Measurements from ENCODE around the gene FNDC3B. TPM values are rescaled to one million over a fixed set of nuclear protein-coding genes. Genes with fewer than 3 reads are reported as not detected.

Gene FNDC3B
- total RNA-seq, 1 experiment from 2014 or later = 149 TPM

GRCh38 chr3:172070269-172070668, 30.9 kb downstream of the FNDC3B start:
- intact Hi-C loops (cut with micrococcal nuclease) = no loop called here
- H3K4me3 Mint-ChIP-seq (ENCODE audit: unreplicated experiment) = no peak overlapping the region
- no TSS peak for BruUV-seq (replicated peaks)
- peaks cover 44% of the 10 kb centered on the region for H3K4me1 Mint-ChIP-seq (ENCODE audit: insufficient read depth, unreplicated experiment)
- TF ChIP-seq, protein P1, sequence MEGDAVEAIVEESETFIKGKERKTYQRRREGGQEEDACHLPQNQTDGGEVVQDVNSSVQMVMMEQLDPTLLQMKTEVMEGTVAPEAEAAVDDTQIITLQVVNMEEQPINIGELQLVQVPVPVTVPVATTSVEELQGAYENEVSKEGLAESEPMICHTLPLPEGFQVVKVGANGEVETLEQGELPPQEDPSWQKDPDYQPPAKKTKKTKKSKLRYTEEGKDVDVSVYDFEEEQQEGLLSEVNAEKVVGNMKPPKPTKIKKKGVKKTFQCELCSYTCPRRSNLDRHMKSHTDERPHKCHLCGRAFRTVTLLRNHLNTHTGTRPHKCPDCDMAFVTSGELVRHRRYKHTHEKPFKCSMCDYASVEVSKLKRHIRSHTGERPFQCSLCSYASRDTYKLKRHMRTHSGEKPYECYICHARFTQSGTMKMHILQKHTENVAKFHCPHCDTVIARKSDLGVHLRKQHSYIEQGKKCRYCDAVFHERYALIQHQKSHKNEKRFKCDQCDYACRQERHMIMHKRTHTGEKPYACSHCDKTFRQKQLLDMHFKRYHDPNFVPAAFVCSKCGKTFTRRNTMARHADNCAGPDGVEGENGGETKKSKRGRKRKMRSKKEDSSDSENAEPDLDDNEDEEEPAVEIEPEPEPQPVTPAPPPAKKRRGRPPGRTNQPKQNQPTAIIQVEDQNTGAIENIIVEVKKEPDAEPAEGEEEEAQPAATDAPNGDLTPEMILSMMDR (IDR thresholded peaks at IDR 0.05; ENCODE audit: unreplicated experiment) = no peak
- ChIA-PET CTCF (no interaction called here), POLR2A (interaction anchor here (0.7 to 1.4 kb wide), 3 partner anchors 11 to 59 kb away, joined by 3 to 5 read pairs (median 3); no protein-coding TSS in a partner anchor)
- no peaks in the 10 kb centered on the region for H3K9me3 Mint-ChIP-seq (ENCODE audit: unreplicated experiment)
- H3K36me3 Mint-ChIP-seq (ENCODE audit: insufficient read depth, unreplicated experiment) = peaks cover 25% of the 10 kb centered on the region
- H3K27me3 Mint-ChIP-seq (ENCODE audit: insufficient read depth, unreplicated experiment) = no peaks in the 10 kb centered on the region
- no peak overlapping the region for H3K27ac Mint-ChIP-seq (ENCODE audit: low read depth, unreplicated experiment)
- DNase-seq (ENCODE audit: unreplicated experiment) = no peak

DNA sequence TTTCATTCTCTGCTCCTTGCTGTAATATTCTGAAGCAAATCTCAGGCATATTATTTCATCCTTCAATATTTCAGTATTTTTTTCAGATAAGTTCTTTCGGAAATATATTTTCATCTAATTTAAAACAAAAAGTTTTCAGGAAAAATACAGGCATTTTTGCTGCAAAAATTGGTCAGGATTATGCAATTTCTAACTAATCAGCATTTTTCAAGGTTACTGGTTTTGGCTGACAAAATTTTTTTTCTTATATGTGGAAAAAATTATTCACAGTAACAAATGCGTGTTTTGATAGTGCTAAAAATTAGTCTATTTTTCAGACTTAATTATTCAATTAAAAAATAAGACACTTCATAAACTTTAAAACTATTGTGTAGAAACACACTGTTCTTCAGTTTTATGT, 31.4 kb downstream of the FNDC3B start:
- no peak for DNase-seq (ENCODE audit: unreplicated experiment)
- ChIA-PET POLR2A (interaction anchor here (0.7 kb wide), 1 partner anchor 16 kb away, joined by 3 read pairs; no protein-coding TSS in a partner anchor), CTCF (no interaction called here)
- BruUV-seq (replicated peaks) = no TSS peak
- TF ChIP-seq, protein P1 (IDR thresholded peaks at IDR 0.05; ENCODE audit: unreplicated experiment) = no peak
- H3K27me3 Mint-ChIP-seq (ENCODE audit: insufficient read depth, unreplicated experiment) = no peaks in the 10 kb centered on the region
- H3K9me3 Mint-ChIP-seq (ENCODE audit: unreplicated experiment) = no peaks in the 10 kb centered on the region
- intact Hi-C loops (cut with micrococcal nuclease) = no loop called here
- H3K4me1 Mint-ChIP-seq (ENCODE audit: insufficient read depth, unreplicated experiment) = peaks cover 38% of the 10 kb centered on the region
- H3K4me3 Mint-ChIP-seq (ENCODE audit: unreplicated experiment) = no peak overlapping the region
- H3K36me3 Mint-ChIP-seq (ENCODE audit: insufficient read depth, unreplicated experiment) = peaks cover 29% of the 10 kb centered on the region
- H3K27ac Mint-ChIP-seq (ENCODE audit: low read depth, unreplicated experiment) = no peak overlapping the region

DNA sequence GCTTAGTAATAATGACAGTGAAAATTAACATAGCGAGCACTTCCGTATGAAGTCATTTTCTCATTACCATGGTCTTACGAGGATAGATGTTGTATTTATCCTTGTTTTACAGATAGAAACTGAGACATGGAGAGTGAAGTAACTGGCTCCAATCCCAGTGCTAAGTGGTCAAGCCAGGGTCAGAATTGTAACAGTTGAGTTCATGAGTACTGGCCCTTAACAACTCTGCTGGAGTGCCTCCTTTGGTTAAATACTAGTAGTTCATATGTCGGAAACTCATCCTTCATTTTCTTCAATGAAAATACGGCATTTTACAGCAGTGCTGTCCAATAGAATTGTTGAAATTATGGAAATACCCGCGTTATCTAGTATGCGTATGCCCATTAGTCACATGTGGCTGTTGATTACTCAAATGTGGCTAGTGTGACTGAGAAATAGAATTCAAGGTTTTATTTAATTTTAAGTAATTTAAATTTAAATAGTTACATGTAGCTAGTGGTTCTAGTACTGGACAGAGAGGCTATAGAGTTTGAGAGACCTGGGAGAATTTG, 32.5 kb downstream of the FNDC3B start:
- H3K36me3 Mint-ChIP-seq (ENCODE audit: insufficient read depth, unreplicated experiment) = peaks cover 24% of the 10 kb centered on the region
- H3K27me3 Mint-ChIP-seq (ENCODE audit: insufficient read depth, unreplicated experiment) = no peaks in the 10 kb centered on the region
- H3K4me3 Mint-ChIP-seq (ENCODE audit: unreplicated experiment) = no peak overlapping the region
- no peaks in the 10 kb centered on the region for H3K9me3 Mint-ChIP-seq (ENCODE audit: unreplicated experiment)
- ChIA-PET POLR2A (interaction anchor here (0.5 to 1.1 kb wide), 3 partner anchors 10 to 30 kb away, joined by 4 to 6 read pairs (median 4); no protein-coding TSS in a partner anchor), CTCF (interaction anchor here (1.1 kb wide), 1 partner anchor 20 kb away, joined by 3 read pairs; no protein-coding TSS in a partner anchor)
- DNase-seq (ENCODE audit: unreplicated experiment) = no peak
- TF ChIP-seq, protein P1 (IDR thresholded peaks at IDR 0.05; ENCODE audit: unreplicated experiment) = no peak
- H3K4me1 Mint-ChIP-seq (ENCODE audit: insufficient read depth, unreplicated experiment) = peaks cover 31% of the 10 kb centered on the region
- H3K27ac Mint-ChIP-seq (ENCODE audit: low read depth, unreplicated experiment) = no peak overlapping the region
- BruUV-seq (replicated peaks) = no TSS peak
- intact Hi-C loops (cut with micrococcal nuclease) = no loop called here

- ChIA-PET CTCF (interaction anchor here (0.8 to 1.1 kb wide), 2 partner anchors 17 to 20 kb away, joined by 3 read pairs; no protein-coding TSS in a partner anchor), POLR2A (interaction anchor here (1.0 kb wide), 1 partner anchor 10 kb away, joined by 6 read pairs; no protein-coding TSS in a partner anchor)
- Mint-ChIP-seq H3K4me1 (ENCODE audit: insufficient read depth, unreplicated experiment) (peaks cover 27% of the 10 kb centered on the region), H3K9me3 (ENCODE audit: unreplicated experiment) (no peaks in the 10 kb centered on the region), H3K36me3 (ENCODE audit: insufficient read depth, unreplicated experiment) (peaks cover 22% of the 10 kb centered on the region), H3K4me3 (ENCODE audit: unreplicated experiment) (no peak overlapping the region), H3K27me3 (ENCODE audit: insufficient read depth, unreplicated experiment) (no peaks in the 10 kb centered on the region), H3K27ac (ENCODE audit: low read depth, unreplicated experiment) (no peak overlapping the region)
- intact Hi-C loops (cut with micrococcal nuclease) = no loop called here
- TF ChIP-seq, protein P1 (IDR thresholded peaks at IDR 0.05; ENCODE audit: unreplicated experiment) = no peak
- BruUV-seq (replicated peaks) = no TSS peak
- no peak for DNase-seq (ENCODE audit: unreplicated experiment)
These were observed 33.2 kb downstream of the FNDC3B start for GRCh38 chr3:172072543-172072942.
